T-helper 1 cell treated with Interleukin-12 subunit alpha and Interleukin-12 subunit beta and Interleukin-4 antibody, amounts not matched to agents 30 ng/mL and 1 ng/mL, for 36 hours (primary cell): ENCODE results near the gene CAP2. TPM values are rescaled to one million over a fixed set of nuclear protein-coding genes. Genes with fewer than 3 reads are reported as not detected.

Experiments used
- total RNA-seq: library from RNA; stranded (reverse); gene quantifications from 2 replicates; pipeline ENCODE4 v1.2.3, GENCODE V29; 2022

CAP2 gene
- total RNA-seq, 1 donor from 2014 or later: not detected

Other genes with a start within 250 kb of the CAP2 start
- not detected in 2 replicates for gene RBM24, start 112.2 kb upstream of the CAP2 start, total RNA-seq
- 7.6 and 7.7 TPM in 2 replicates for gene FAM8A1, start 206.7 kb downstream of the CAP2 start, total RNA-seq